ENCODE results near the gene ARID3A. TPM values are rescaled to one million over a fixed set of nuclear protein-coding genes. Genes with fewer than 3 reads are reported as not detected.

ARID3A gene
- total and polyA plus RNA-seq, 2 of the 8 experiments (the other 6 are each of a cell fraction or from before 2014, with no cell fraction given): 40.5 to 77.4 TPM

- TF ChIP-seq EP300 (IDR thresholded peaks at IDR 0.05; ENCODE audit: borderline replicate concordance in 1 of 2, low read depth in 2 of 2, low read length in 2 of 2) (no peak), KDM4A (IDR thresholded peaks at IDR 0.05; ENCODE audit: low read depth, low read length, severe bottlenecking) (no peak), JUND (IDR thresholded peaks at IDR 0.05; ENCODE audit: low read length) (no peak), TEAD4 (IDR thresholded peaks at IDR 0.05; ENCODE audit: low read depth, low read length) (no peak), MAFK (IDR thresholded peaks at IDR 0.05; ENCODE audit: low read depth, low read length) (no peak), CHD7 (IDR thresholded peaks at IDR 0.05; ENCODE audit: insufficient replicate concordance, low read length) (no peak), GTF2F1 (IDR thresholded peaks at IDR 0.05; ENCODE audit: borderline replicate concordance, low read depth, low read length) (no peak)
These were observed 14.9 kb downstream of the ARID3A start (continued) for GRCh38 chr19:940591-941291.
